Mucosa of descending colon (tissue), 3 donors: Measurements from ENCODE around the gene SMC1A. TPM values are rescaled to one million over a fixed set of nuclear protein-coding genes. Genes with fewer than 3 reads are reported as not detected.

Source experiments
- ATAC-seq: fragments of 200-7000 bp; cut with Tn5 transposase; one replicate; pipeline ENCODE4 v1.9.1; 2020; ENCODE audit warnings: mild to moderate bottlenecking, moderate library complexity
- DNase-seq, 3 donors: peaks; one replicate each; pipeline ENCODE4 v3.0.0-alpha.2; 2020
- H3K36me3 ChIP-seq: fragments of 200-600 bp; one replicate; pipeline ENCODE4 v1.8.0; 2021; ENCODE audit warnings: low read depth, mild to moderate bottlenecking
- H3K4me1 ChIP-seq: fragments of 200-600 bp; one replicate; pipeline ENCODE4 v1.8.0; 2021; ENCODE audit warnings: low read depth, mild to moderate bottlenecking
- H3K4me3 ChIP-seq: fragments of 200-600 bp; one replicate; pipeline ENCODE4 v1.8.0; 2021; ENCODE audit warnings: mild to moderate bottlenecking
- H3K9me3 ChIP-seq: fragments of 200-600 bp; one replicate; pipeline ENCODE4 v1.8.0; 2021; ENCODE audit warnings: mild to moderate bottlenecking
- CTCF ChIP-seq: fragments of 200-600 bp; IDR thresholded peaks from one replicate; pipeline ENCODE4 v1.8.0; 2022; ENCODE audit warnings: antibody characterized with exemption, mild to moderate bottlenecking
- intact Hi-C, 2 donors: fragments of 100-400 bp; cut with DNase I in 1 of 2; cut with micrococcal nuclease in 1 of 2; formaldehyde crosslinking; loops; one replicate each; pipeline versions ENCODE4 v1.11.0 to v1.11.1; 2022; cut with DNase I, micrococcal nuclease
- total RNA-seq, 3 donors: library from RNA; stranded (reverse); fragmentation: NEBNext Ultra II Directional in 2 of 3; extraction: Animal tissue kit (Norgen Biotek cat#: 25700) in 2 of 3; gene quantifications; one replicate each; pipeline versions ENCODE4 v1.2.1 to v1.2.4, GENCODE V29; 2021 to 2023
- donor health status: DM: no; HTN: no; CAD: no; lungs with moderate emphysema.
- donor health status: DM: no; HTN: no; CAD: no.
- donor health status: DM: no; HTN: yes; CAD: no.

The SMC1A gene
- total RNA-seq, 3 donors from 2014 or later = 48.2 to 75.0 (median 72.8) TPM

GRCh38 chrX:53340852-53341645 is 81.4 kb downstream of the SMC1A start:
- intact Hi-C loops = no loop called here
- H3K9me3 ChIP-seq = no peaks in the 10 kb centered on the region
- DNase-seq (no peak), ATAC-seq (no peak)
- H3K4me3 ChIP-seq = no peak overlapping the region
- TF ChIP-seq CTCF = no peak
- no peaks in the 10 kb centered on the region for H3K36me3 ChIP-seq
- H3K4me1 ChIP-seq = no peaks in the 10 kb centered on the region

- intact Hi-C loops = no loop called here
- no peak for DNase-seq
- Histone ChIP-seq H3K4me3 (no peak overlapping the region), H3K4me1 (no peaks in the 10 kb centered on the region), H3K36me3 (no peaks in the 10 kb centered on the region), H3K9me3 (no peaks in the 10 kb centered on the region)
- no peak for TF ChIP-seq CTCF
- ATAC-seq = no peak
These were observed 85.4 kb downstream of the SMC1A start for GRCh38 chrX:53337101-53337500.

- DNase-seq = no peak
- H3K9me3 ChIP-seq = no peaks in the 10 kb centered on the region
- no peak overlapping the region for H3K4me3 ChIP-seq
- H3K4me1 ChIP-seq = no peaks in the 10 kb centered on the region
- intact Hi-C loops = no loop called here
- ATAC-seq = no peak
- no peak for TF ChIP-seq CTCF
- H3K36me3 ChIP-seq = no peaks in the 10 kb centered on the region
These were observed 88.6 kb downstream of the SMC1A start for GRCh38 chrX:53333853-53334252.

GRCh38 chrX:53332204-53332603 is 90.2 kb downstream of the SMC1A start:
- H3K9me3 ChIP-seq = no peaks in the 10 kb centered on the region
- no peaks in the 10 kb centered on the region for H3K4me1 ChIP-seq
- DNase-seq (no peak), ATAC-seq (no peak)
- intact Hi-C loops = no loop called here
- no peak for TF ChIP-seq CTCF
- no peak overlapping the region for H3K4me3 ChIP-seq
- no peaks in the 10 kb centered on the region for H3K36me3 ChIP-seq

- H3K4me1 ChIP-seq = no peaks in the 10 kb centered on the region
- H3K9me3 ChIP-seq = no peaks in the 10 kb centered on the region
- H3K4me3 ChIP-seq = no peak overlapping the region
- no peak for DNase-seq
- intact Hi-C loops = no loop called here
- no peak for ATAC-seq
- TF ChIP-seq CTCF = no peak
- no peaks in the 10 kb centered on the region for H3K36me3 ChIP-seq
These were observed 92.1 kb downstream of the SMC1A start for GRCh38 chrX:53330331-53330730.
